HG02852 (cell line): ENCODE data around the gene PTPRN2.
"Not testable (repeated sequence)": the region's sequence is repeated elsewhere in the genome, so short reads cannot be mapped to it uniquely, and the experiment has no call there.

Experiments
- ATAC-seq: cut with Tn5 transposase; IDR thresholded peaks from one replicate; pipeline ENCODE4 v1.9.1; 2021; ENCODE audit warnings: mild to moderate bottlenecking, moderate library complexity; ENCODE audit not compliant: unreplicated experiment

PTPRN2 gene

GRCh38 chr7:158534598-158534997 lies 53.0 kb downstream of the PTPRN2 start:
- no peak for ATAC-seq

DNA sequence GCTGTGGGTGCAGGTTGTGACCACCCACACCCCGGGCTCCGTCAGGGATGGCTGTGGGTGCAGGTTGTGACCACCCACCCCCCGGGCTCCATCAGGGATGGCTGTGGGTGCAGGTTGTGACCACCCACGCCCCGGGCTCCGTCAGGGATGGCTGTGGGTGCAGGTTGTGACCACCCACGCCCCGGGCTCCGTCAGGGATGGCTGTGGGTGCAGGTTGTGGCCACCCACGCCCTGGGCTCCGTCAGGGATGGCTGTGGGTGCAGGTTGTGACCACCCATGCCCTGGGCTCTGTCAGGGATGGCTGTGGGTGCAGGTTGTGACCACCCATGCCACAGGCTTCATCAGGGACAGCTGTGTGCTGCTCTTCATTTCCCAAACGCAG lies 53.5 kb downstream of the PTPRN2 start:
- not testable (repeated sequence) for ATAC-seq

GRCh38 chr7:158533386-158534133 lies 54.1 kb downstream of the PTPRN2 start:
- ATAC-seq = no peak

DNA sequence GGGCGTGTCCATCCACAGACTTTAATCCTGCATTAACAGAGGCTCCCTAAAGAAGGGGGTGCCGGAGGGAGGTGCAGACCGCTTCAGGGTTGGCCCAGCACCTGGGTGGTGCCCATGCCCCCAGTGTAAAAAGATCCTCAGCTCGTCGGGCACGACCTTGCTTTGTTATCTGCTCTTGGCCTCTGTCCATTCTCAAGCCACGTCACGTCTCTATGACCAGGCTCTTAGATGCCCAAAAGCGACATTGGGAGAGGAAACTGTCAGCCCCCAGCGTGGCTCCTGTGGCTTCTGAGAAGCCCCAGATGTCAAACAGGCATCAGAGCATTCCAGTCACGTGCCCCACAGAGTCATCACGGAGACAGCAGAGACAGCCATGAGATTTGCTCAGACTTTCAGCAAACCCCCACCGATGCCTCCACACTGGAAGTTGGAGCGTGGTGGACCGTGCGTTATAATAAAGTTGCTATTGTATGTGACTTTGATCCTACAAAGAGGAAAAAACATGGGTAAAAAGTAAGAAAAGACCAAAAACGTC lies 55.5 kb downstream of the PTPRN2 start:
- no peak for ATAC-seq

GRCh38 chr7:158531661-158532060 lies 56.0 kb downstream of the PTPRN2 start:
- no peak for ATAC-seq

DNA sequence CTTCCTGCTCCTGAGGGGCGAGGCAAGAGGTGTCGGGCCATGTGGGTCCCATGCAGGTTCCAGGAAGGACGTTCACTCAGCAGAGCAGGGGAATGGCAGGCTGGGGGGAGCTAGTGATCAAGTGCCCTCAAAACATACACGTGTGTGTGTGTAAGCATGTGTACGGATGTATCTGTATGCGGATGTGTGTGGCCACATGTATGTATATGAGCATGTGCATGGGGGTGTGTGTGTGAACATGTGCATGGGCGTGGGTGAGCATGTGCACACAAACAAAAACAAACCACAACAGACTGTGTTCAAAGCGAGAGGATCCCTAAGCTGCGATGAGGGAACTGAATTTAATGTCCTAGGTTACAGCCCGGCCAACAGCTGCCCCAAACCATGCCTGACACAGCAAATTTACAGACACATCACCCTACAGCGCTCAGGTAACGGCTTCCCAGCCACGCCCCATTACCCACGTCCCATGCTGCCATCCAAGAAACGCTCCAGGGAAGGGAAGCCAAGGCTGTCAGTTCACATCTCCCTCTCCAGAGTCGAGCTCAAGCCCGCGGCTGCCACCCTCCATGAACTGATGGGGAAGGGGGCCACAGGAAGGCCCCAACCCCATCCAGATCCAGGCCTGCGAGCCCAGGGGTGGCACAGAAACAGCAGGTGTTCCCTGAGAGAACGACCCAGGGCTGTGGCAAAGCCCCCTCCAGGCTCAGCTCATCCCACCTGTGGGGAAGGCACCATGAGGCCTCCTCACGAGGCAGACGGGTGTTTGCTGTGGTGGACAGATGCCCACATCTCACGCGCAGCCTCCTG lies 56.6 kb downstream of the PTPRN2 start:
- no peak for ATAC-seq

DNA sequence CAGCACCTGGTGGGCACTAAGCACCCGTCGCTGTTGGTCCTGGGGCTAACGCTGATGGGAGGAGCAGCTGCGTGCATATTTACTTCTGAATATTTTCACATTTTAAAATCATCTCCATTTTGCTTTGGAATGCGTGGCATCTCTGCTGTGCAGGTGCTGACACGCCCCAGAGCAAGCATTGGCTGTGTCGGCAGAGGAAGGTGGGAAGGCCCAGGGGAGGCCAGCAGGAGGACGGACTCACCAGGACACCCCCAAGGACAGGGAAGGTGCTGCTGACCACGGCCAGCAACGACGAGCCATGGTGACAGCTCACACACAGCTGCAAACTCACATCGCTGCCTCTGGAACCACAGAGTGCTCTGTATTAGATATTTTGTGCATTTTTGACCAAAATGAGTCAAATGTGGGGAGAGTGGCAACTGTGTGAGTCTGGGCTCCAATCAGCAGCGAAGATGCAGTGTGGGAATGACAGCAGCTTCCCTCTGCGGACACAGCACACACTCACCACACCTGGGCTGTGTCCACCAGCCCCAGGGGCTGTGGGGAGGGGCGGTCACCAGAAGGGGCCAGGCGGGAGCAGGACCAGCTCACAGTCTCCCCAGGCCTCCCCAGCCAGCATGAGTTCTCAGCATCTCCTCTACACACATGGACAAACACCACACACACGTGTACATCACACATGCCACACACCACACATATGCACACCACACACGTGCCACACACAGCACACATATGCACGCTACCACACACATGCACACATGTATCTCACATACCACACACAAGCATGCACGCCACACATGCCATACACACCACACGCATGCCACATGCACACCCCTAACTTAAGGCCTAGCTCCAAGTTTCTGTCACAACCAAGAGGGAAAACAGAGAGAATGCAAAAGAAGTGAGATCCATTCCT lies 58.2 kb downstream of the PTPRN2 start:
- no peak for ATAC-seq

DNA sequence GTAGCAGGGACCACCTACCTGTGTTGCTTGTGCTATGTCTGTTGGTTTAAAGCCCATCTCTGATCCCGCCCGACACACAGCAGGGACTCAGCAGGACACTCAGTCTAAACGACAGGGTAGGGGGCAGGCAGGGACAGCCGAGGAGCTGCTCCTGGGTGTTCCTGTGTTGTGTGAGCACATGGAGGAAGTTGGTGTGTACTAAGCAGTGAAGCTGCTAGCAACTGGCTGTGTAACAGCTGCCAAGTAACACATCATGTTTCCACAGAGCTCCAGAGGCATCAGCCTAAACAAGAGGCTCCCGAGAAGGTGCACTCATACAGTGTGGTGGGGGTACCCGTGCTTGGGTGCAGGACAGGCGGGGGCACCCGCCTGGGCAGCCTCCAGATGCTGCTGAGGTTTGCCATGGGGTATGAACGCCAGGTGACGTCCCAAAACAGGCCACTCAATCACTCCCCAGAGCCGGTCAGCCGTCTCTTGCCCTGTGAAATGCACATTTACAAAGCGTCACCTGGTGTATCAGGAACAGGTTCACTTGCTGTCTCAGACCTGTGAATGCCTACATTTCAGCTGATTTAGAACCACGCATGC lies 59.6 kb downstream of the PTPRN2 start:
- ATAC-seq = no peak

- ATAC-seq = no peak
Observed at GRCh38 chr7:158527495-158527894, 60.1 kb downstream of the PTPRN2 start.

GRCh38 chr7:158527038-158527437 lies 60.6 kb downstream of the PTPRN2 start:
- ATAC-seq = no peak

GRCh38 chr7:158526531-158526930 lies 61.1 kb downstream of the PTPRN2 start:
- no peak for ATAC-seq

DNA sequence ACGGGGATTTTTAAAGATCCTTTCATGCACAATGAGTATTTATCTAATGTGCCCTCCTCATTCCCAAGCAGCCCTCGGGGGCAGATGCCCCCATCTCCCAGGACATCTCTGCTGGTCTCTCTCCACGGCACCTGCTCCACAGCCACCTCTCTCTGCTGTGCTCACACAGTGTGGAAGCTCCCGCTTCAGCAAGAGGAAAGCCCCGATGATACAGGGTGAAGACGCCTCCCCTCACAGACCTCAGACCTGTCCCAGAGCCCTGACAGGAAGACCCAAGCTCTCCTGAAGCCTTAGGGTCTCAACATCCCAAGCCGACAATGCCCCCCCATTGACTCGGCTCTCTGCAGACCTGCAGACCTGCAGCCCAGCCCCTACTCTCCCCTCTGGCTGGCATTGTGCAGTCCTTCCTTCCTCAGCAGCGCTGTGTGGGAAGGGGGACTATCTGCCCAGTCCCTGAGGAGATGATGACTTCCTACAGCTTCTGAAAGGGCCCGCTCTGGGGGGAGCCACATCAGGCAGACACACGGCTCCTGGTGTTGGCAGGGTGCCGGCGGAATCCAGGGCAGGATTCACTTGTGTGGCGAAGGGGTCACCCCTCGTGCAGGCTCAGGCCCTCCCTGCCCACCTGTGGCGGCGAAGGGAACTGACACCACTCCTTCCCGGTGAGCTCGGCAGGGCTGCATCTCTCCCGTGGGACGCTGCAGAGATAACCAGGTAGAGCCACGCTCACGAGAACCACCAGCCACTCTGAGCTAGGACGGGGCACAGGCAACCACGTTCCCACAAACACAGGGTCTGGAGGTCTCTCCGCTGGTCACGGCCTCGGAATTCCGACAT lies 61.8 kb downstream of the PTPRN2 start:
- no peak for ATAC-seq

- ATAC-seq = no peak
Observed at GRCh38 chr7:158524749-158525635, 62.6 kb downstream of the PTPRN2 start.

- not testable (repeated sequence) for ATAC-seq
Observed at GRCh38 chr7:158524286-158524685, 63.3 kb downstream of the PTPRN2 start.

DNA sequence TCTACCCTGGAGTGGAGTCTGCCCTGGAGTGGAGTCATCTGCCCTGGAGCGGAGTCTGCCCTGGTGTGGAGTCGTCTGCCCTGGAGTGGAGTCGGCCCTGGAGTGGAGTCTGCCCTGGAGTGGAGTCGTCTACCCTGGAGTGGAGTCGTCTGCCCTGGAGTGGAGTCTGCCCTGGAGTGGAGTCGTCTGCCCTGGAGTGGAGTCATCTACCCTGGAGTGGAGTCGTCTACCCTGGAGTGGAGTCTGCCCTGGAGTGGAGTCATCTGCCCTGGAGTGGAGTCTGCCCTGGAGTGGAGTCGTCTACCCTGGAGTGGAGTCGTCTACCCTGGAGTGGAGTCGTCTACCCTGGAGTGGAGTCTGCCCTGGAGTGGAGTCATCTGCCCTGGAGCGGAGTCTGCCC lies 63.7 kb downstream of the PTPRN2 start:
- not testable (repeated sequence) for ATAC-seq

DNA sequence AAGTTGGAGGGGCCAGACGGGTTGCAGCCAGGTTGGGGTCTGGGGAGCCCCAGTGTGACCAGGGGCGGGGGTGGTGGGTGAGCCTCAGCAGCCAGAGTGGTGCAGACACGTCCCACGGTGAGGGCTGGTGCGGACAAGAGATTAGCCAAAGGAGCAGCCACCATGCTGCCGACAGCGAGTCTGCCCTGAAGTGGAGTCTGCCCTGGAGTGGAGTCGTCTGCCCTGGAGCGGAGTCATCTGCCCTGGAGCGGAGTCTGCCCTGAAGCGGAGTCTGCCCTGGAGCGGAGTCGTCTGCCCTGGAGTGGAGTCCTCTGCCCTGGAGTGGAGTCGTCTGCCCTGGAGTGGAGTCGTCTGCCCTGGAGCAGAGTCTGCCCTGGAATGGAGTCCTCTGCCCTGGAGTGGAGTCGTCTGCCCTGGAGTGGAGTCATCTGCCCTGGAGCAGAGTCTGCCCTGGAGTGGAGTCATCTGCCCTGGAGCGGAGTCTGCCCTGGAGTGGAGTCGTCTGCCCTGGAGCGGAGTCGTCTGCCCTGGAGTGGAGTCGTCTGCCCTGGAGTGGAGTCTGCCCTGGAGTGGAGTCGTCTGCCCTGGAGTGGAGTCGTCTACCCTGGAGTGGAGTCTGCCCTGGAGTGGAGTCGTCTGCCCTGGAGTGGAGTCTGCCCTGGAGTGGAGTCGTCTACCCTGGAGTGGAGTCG lies 64.3 kb downstream of the PTPRN2 start:
- not testable (repeated sequence) for ATAC-seq

- not testable (repeated sequence) for ATAC-seq
Observed at GRCh38 chr7:158521795-158522194, 65.8 kb downstream of the PTPRN2 start.

DNA sequence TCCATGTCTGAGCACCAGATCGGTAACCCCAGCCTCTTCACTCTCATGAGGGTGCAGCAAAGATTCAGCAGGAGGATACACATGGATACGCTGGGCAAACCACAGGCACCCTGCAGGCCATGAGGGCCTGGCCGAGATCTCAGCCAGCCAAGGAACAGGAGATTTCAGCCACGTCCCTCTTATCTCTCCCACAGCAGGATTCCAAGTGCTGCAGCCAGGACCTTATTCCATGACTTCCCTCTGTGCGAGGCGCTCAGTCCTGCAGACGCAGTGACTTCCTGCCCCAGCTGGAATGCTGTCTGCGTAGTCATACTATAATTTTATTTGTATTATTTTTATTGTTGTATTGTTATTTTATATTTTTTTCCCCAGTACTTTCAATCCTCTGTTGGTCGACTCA lies 66.8 kb downstream of the PTPRN2 start:
- ATAC-seq = no peak
